Adrenal gland (tissue), 12 donors: ENCODE data around the gene HMX2. TPM values are rescaled to one million over a fixed set of nuclear protein-coding genes. Genes with fewer than 3 reads are reported as not detected.

ENCODE experiments used
- DNase-seq, 7 donors: peaks; one replicate each; pipeline ENCODE4 v3.0.0-alpha.2; 2019 to 2020
- H3K27ac ChIP-seq, 5 donors: fragments of 200-600 bp; sonication (generic) in 4 of 5; 1 replicate in 3 of 5; 2 replicates in 2 of 5; pipeline versions ENCODE4 v1.5.1 to v1.8.0; 2016 to 2020; ENCODE audit warnings: mild to moderate bottlenecking in 1 of 5
- H3K27me3 ChIP-seq: fragments of 200-600 bp; 2 replicates; pipeline ENCODE4 v1.8.0; 2021
- H3K36me3 ChIP-seq, 2 donors: fragments of 200-600 bp; replicated peaks in 1 of 2; 1 replicate in 1 of 2; 2 replicates in 1 of 2; pipeline versions ENCODE4 v1.5.1 to v1.8.0; 2018 to 2022
- H3K4me1 ChIP-seq, 2 donors: fragments of 200-600 bp; replicated peaks in 1 of 2; 1 replicate in 1 of 2; 2 replicates in 1 of 2; pipeline versions ENCODE4 v1.5.1 to v1.8.0; 2018 to 2021
- H3K4me3 ChIP-seq, 4 donors: fragments of 200-600 bp; sonication (generic) in 3 of 4; one replicate each; pipeline ENCODE4 v1.5.1; 2016 to 2018
- H3K9me3 ChIP-seq, 3 donors: fragments of 200-600 bp; sonication (generic) in 1 of 3; replicated peaks in 1 of 3; 1 replicate in 2 of 3; 2 replicates in 1 of 3; pipeline versions ENCODE4 v1.5.1 to v1.8.0; 2016 to 2021
- CTCF ChIP-seq, 6 experiments: fragments of 450-650 bp in 4 of 6; fragments of 200-600 bp in 2 of 6; sonication (generic) in 1 of 6; IDR thresholded peaks; 1 replicate in 5 of 6; 2 replicates in 1 of 6; pipeline versions ENCODE4 v1.5.1 to v1.8.0; 2016 to 2021; ENCODE audit warnings: antibody characterized with exemption in 6 of 6, mild to moderate bottlenecking in 2 of 6, moderate library complexity in 1 of 6
- POLR2A ChIP-seq, 2 donors: fragments of 450-650 bp; IDR thresholded peaks; one replicate each; pipeline ENCODE4 v1.6.1; 2017; ENCODE audit warnings: antibody characterized with exemption in 2 of 2, mild to moderate bottlenecking in 2 of 2, moderate library complexity in 1 of 2
- WGBS, 4 donors: extraction: QIAGEN DNeasy Blood & Tissue Kit in 2 of 4; methylation state at CpG; one replicate each; pipeline versions ENCODE4 v1.1.5 to v1.1.7; 2013 to 2017; 5-methylcytosine and 5-hydroxymethylcytosine counted together
- intact Hi-C, 2 donors: fragments of 100-400 bp; cut with DNase I; formaldehyde crosslinking; loops; one replicate each; pipeline versions ENCODE4 v1.14.1 to v1.15.0; 2022 to 2023
- polyA plus RNA-seq, 3 donors: library from polyadenylated mRNA; stranded (reverse); fragments of 200-250 nt in 2 of 3; fragments of 350-450 nt in 1 of 3; fragmentation: Illumina TruSeq in 1 of 3; extraction: RNeasy Lipid Tissue Mini Kit (QIAGEN cat#74804) in 1 of 3; gene quantifications; one replicate each; pipeline ENCODE4 v1.2.3, GENCODE V29; 2013 to 2014
- total RNA-seq, 9 donors: library from RNA; depleted of rRNA in 4 of 9; stranded (reverse); fragments of >200 nt in 4 of 9; fragments of 120-200 nt in 1 of 9; fragmentation: NEBNext Ultra II Directional in 1 of 9; extraction: Animal tissue kit (Norgen Biotek cat#: 25700) in 1 of 9; gene quantifications; one replicate each; pipeline versions ENCODE4 v1.1.0 to v1.2.4, GENCODE V29; 2013 to 2023
- donor health status: healthy with polysubstance abuse.
- donor health status: Bipolar disorder and iron deficiency.
- donor health status: DM: yes; HTN: yes; CAD: no.
- donor health status: DM: no; HTN: no; CAD: no.
- donor health status: DM: no; HTN: no; CAD: no.
- donor health status: DM: yes; HTN: yes; CAD: no.

HMX2 gene
- total and polyA plus RNA-seq, 12 donors: not detected

DNA sequence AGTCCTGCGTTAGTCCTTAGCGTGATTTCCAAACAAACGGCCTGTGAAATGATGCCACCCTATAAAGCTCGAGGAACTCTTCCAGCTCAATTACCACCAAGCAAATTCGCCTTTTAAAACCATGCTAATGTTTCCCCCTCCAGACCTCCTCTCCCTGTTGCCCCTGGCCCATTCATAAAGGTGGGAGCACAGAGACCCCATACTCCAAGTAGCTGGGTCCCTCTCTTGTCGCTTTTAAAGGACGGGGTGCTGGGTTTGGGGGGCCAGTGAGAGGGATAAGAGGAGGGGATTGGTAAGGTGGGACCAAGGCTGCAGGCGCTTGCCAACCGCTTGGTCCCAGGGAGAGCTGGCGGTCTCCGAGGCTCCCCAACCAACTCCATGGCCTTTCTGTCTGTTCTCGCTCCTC, 1.2 kb downstream of the HMX2 start:
- Histone ChIP-seq H3K9me3 (no peaks in the 10 kb centered on the region), H3K36me3 (no peaks in the 10 kb centered on the region), H3K27ac (no peak overlapping the region), H3K4me3 (peak overlapping the region in 1 of 4 donors; percentile 47), H3K4me1 (peaks cover 7 to 32% of the 10 kb centered on the region in 2 donors), H3K27me3 (peaks cover 81% of the 10 kb centered on the region)
- WGBS, 4 donors: 10 to 13% (median 12%) methylated on average over 11 to 12 of the region's 12 CpGs
- no peak for DNase-seq
- TF ChIP-seq CTCF (IDR thresholded peaks at IDR 0.05) (no peak), POLR2A (IDR thresholded peaks at IDR 0.05) (no peak)
- intact Hi-C loops: no loop called here

- Histone ChIP-seq H3K4me1 (peaks cover 7 to 32% of the 10 kb centered on the region in 2 donors), H3K27ac (no peak overlapping the region), H3K4me3 (peak overlapping the region in 2 of 4 donors; percentile 10 to 47), H3K27me3 (peaks cover 76% of the 10 kb centered on the region), H3K36me3 (no peaks in the 10 kb centered on the region), H3K9me3 (no peaks in the 10 kb centered on the region)
- TF ChIP-seq POLR2A (IDR thresholded peaks at IDR 0.05) (no peak), CTCF (IDR thresholded peaks at IDR 0.05) (no peak)
- 2 to 3% (median 3%) methylated on average over 21 to 76 of the region's 76 CpGs for WGBS, 4 donors
- no peak for DNase-seq
- intact Hi-C loops: no loop called here
Measured at GRCh38 chr10:123149568-123150270, 1.8 kb downstream of the HMX2 start.

- peaks cover 69% of the 10 kb centered on the region for H3K27me3 ChIP-seq
- 17 to 28% (median 20%) methylated on average over 24 to 34 of the region's 34 CpGs for WGBS, 4 donors
- intact Hi-C loops: no loop called here
- peaks cover 10 to 37% of the 10 kb centered on the region in 2 donors for H3K4me1 ChIP-seq
- H3K4me3 ChIP-seq: peak overlapping the region in 1 of 4 donors; percentile 47
- H3K9me3 ChIP-seq: no peaks in the 10 kb centered on the region
- H3K36me3 ChIP-seq: no peaks in the 10 kb centered on the region
- DNase-seq: no peak
- no peak for TF ChIP-seq POLR2A (IDR thresholded peaks at IDR 0.05)
- TF ChIP-seq CTCF (IDR thresholded peaks at IDR 0.05): no peak
- H3K27ac ChIP-seq: no peak overlapping the region
Measured at GRCh38 chr10:123150271-123150985, 2.5 kb downstream of the HMX2 start.

DNA sequence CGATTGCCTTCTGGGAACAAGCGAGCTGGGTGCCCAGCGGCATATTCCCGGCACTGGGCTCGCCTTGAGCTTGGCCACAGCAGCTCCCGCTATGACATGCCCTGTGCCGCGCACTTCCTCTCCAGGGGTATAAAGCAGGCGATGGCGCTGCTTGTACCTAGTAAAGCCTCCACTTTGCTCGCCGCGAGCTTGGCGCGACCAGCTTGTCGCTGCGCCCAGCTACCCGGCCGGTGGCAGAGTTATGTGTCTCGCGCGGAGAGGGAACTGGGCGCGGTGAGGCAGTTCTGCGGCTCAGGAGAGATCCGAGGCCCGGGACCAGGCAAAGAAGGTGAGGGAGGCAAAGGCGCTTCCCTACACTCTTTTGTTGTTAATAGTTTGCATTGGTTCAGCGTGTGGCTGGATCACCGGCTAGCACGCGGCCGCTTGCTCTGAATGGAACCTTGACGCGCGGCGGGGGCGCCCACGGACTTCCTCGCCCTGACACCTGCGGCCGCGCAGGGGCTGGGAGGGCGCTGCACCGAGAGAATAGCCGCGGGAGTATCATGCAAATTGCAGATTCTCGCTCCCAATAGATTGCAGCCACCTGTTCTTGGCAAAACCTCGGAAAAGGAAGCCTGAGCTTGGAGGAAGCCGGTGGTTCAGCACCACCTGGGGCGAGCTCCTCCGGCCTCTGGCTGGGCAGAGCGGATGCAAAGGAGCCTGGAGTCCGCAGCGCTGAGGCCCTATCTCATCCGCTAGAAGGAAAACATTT, 3.2 kb downstream of the HMX2 start:
- Histone ChIP-seq H3K4me3 (peak overlapping the region in 1 of 4 donors; percentile 44), H3K27me3 (peaks cover 61% of the 10 kb centered on the region), H3K4me1 (peaks cover 10 to 40% of the 10 kb centered on the region in 2 donors), H3K9me3 (no peaks in the 10 kb centered on the region), H3K36me3 (peaks cover 0 to 2% of the 10 kb centered on the region in 2 donors), H3K27ac (no peak overlapping the region)
- intact Hi-C loops: no loop called here
- WGBS, 4 donors: 6 to 14% (median 9%) methylated on average over 9 to 56 of the region's 56 CpGs
- DNase-seq: no peak
- no peak for TF ChIP-seq POLR2A (IDR thresholded peaks at IDR 0.05)
- TF ChIP-seq CTCF (IDR thresholded peaks at IDR 0.05): no peak
